Spleen (tissue), 11 donors: Measurements from ENCODE around the gene SACS. TPM values are rescaled to one million over a fixed set of nuclear protein-coding genes. Genes with fewer than 3 reads are reported as not detected.

Source experiments
- DNase-seq: peaks from one replicate; pipeline ENCODE4 v3.0.0-alpha.2; 2020
- H3K27ac ChIP-seq, 8 donors: fragments of 200-600 bp; sonication (generic) in 7 of 8; 1 replicate in 4 of 8; 2 replicates in 4 of 8; pipeline versions ENCODE4 v1.5.0 to v1.8.0; 2016 to 2021; ENCODE audit warnings: inconsistent platforms in 4 of 8, mild to moderate bottlenecking in 4 of 8, moderate library complexity in 1 of 8
- H3K27me3 ChIP-seq, 7 donors: fragments of 200-600 bp; sonication (generic) in 6 of 7; replicated peaks in 1 of 7; 1 replicate in 4 of 7; 2 replicates in 3 of 7; pipeline versions ENCODE4 v1.5.0 to v1.8.0; 2016 to 2021; ENCODE audit warnings: inconsistent platforms in 3 of 7, mild to moderate bottlenecking in 1 of 7
- H3K36me3 ChIP-seq, 6 donors: fragments of 200-600 bp; sonication (generic) in 5 of 6; 1 replicate in 4 of 6; 2 replicates in 2 of 6; pipeline versions ENCODE4 v1.5.0 to v1.8.0; 2016 to 2021; ENCODE audit warnings: inconsistent platforms in 2 of 6
- H3K4me1 ChIP-seq, 6 donors: fragments of 200-600 bp; sonication (generic) in 5 of 6; 1 replicate in 3 of 6; 2 replicates in 3 of 6; pipeline versions ENCODE4 v1.5.0 to v1.8.0; 2016 to 2021; ENCODE audit warnings: inconsistent platforms in 3 of 6
- H3K4me3 ChIP-seq, 8 donors: fragments of 200-600 bp; sonication (generic) in 7 of 8; 1 replicate in 4 of 8; 2 replicates in 4 of 8; pipeline versions ENCODE4 v1.5.0 to v1.8.0; 2016 to 2021; ENCODE audit warnings: inconsistent platforms in 4 of 8, mild to moderate bottlenecking in 4 of 8, moderate library complexity in 2 of 8
- H3K9me3 ChIP-seq, 8 donors: fragments of 200-600 bp; sonication (generic) in 7 of 8; 1 replicate in 4 of 8; 2 replicates in 4 of 8; pipeline versions ENCODE4 v1.5.0 to v1.8.0; 2016 to 2021; ENCODE audit warnings: inconsistent platforms in 4 of 8
- POLR2A ChIP-seq, 3 donors: fragments of 450-650 bp; IDR thresholded peaks; one replicate each; pipeline ENCODE4 v1.5.1; 2017; ENCODE audit warnings: antibody characterized with exemption in 3 of 3, mild to moderate bottlenecking in 1 of 3
- POLR2AphosphoS5 ChIP-seq, 3 donors: sonication (generic); formaldehyde crosslinking; IDR thresholded peaks; one replicate each; pipeline ENCODE4 v1.5.1; 2017; ENCODE audit warnings: antibody characterized with exemption in 3 of 3
- WGBS, 5 donors: extraction: QIAGEN DNeasy Blood & Tissue Kit in 3 of 5; methylation state at CpG; one replicate each; pipeline versions ENCODE4 v1.1.5 to v1.1.7; 2013 to 2018; 5-methylcytosine and 5-hydroxymethylcytosine counted together
- intact Hi-C: fragments of 100-400 bp; cut with DNase I; formaldehyde crosslinking; loops from one replicate; pipeline ENCODE4 v1.15.0; 2023; ENCODE audit warnings: low total_unique reads
- polyA plus RNA-seq, 3 donors: library from polyadenylated mRNA; stranded (reverse); fragments of 200-250 nt; gene quantifications; one replicate each; pipeline ENCODE4 v1.2.1, GENCODE V29; 2013
- total RNA-seq, 7 donors: library from RNA; depleted of rRNA in 3 of 7; stranded (reverse); fragments of >200 nt in 3 of 7; fragmentation: NEBNext Ultra II Directional in 4 of 7; extraction: Animal tissue kit (Norgen Biotek cat#: 25700) in 4 of 7; gene quantifications; one replicate each; pipeline versions ENCODE4 v1.1.0 to v1.2.1, GENCODE V29; 2016 to 2021
- TF ChIP-seq, protein P1 (sequence below), 11 experiments: fragments of 200-600 bp in 7 of 11; fragments of 450-650 bp in 4 of 11; sonication (generic) in 4 of 11; IDR thresholded peaks in 8 of 11; conservative IDR thresholded peaks in 3 of 11; 1 replicate in 7 of 11; 2 replicates in 4 of 11; pipeline versions ENCODE4 v1.4.0 to v1.8.0; 2016 to 2021; ENCODE audit warnings: antibody characterized with exemption in 11 of 11, inconsistent platforms in 4 of 11, mild to moderate bottlenecking in 1 of 11
- donor health status: healthy with polysubstance abuse.
- donor health status: DM: no; HTN: no; CAD: no; lungs with moderate emphysema.
- donor health status: DM: no; HTN: no; CAD: no.
- donor health status: Bipolar disorder and iron deficiency.
- donor health status: healthy.
- donor health status: DM: no; HTN: no; CAD: no.
- donor health status: DM: yes; HTN: yes; CAD: no.

Gene SACS
- total and polyA plus RNA-seq, 10 donors: 4.6 to 34.4 (median 23.1) TPM

DNA sequence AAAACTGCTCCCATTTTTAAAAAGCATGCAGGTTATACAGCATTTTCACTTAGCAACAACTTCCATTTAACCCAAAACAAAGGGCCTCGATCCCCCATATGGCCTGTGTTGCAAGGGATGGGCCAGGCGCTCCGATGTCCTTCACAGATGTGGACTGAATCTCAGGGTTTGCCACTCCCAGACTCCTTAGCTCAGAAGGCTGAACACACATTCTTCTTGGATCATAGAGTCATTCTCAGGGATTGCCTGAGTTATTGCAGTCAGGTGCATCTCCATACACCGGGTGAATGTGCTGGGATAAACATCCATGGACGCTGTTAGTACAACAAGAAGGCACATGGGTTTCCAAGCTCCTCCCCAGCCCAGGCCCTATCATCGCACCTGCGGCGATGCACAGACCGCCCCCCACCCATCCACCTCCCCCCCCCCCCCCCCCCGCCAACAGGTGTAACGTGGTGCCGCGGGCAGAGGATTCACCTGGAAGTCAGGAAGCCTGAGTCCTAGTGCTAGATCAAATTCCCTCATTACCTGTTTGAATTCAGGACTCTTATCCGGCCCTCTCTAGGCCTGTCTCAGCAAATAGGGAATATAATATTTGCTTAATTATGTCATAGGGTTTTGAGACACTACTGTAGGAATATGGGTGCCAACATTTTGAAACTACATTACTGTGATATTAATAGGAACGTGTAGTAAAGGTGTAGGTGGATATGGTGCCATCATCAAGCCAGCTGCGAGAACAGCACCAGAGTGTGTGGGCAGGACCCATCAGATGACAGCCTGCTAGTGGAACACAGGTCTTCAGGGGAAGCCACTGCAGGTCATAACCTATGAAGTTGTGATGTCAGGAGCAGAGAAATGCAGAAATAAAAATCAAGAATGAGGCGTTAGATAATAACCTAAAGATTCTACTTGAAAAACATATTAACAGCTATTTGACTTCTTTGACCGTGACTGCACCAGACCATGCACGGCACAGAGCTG, 110.9 kb downstream of the SACS start:
- WGBS, 5 donors: 81 to 95% (median 90%) methylated on average over 16 to 19 of the region's 19 CpGs
- H3K4me3 ChIP-seq: no peak overlapping the region
- H3K36me3 ChIP-seq: no peaks in the 10 kb centered on the region
- H3K9me3 ChIP-seq: no peaks in the 10 kb centered on the region
- intact Hi-C loops: no loop called here
- peak overlapping the region in 1 of 8 donors; percentile 74 for H3K27ac ChIP-seq
- DNase-seq: no peak
- H3K4me1 ChIP-seq: peaks cover 0 to 33% (median 20%) of the 10 kb centered on the region in 6 donors
- no peaks in the 10 kb centered on the region for H3K27me3 ChIP-seq
- TF ChIP-seq POLR2A (IDR thresholded peaks at IDR 0.05) (no peak), POLR2AphosphoS5 (IDR thresholded peaks at IDR 0.05) (no peak)
- TF ChIP-seq, protein P1, sequence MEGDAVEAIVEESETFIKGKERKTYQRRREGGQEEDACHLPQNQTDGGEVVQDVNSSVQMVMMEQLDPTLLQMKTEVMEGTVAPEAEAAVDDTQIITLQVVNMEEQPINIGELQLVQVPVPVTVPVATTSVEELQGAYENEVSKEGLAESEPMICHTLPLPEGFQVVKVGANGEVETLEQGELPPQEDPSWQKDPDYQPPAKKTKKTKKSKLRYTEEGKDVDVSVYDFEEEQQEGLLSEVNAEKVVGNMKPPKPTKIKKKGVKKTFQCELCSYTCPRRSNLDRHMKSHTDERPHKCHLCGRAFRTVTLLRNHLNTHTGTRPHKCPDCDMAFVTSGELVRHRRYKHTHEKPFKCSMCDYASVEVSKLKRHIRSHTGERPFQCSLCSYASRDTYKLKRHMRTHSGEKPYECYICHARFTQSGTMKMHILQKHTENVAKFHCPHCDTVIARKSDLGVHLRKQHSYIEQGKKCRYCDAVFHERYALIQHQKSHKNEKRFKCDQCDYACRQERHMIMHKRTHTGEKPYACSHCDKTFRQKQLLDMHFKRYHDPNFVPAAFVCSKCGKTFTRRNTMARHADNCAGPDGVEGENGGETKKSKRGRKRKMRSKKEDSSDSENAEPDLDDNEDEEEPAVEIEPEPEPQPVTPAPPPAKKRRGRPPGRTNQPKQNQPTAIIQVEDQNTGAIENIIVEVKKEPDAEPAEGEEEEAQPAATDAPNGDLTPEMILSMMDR (IDR thresholded peaks at IDR 0.05 in 8 of 11, conservative IDR thresholded peaks at IDR 0.05 in 3 of 11): no peak

DNA sequence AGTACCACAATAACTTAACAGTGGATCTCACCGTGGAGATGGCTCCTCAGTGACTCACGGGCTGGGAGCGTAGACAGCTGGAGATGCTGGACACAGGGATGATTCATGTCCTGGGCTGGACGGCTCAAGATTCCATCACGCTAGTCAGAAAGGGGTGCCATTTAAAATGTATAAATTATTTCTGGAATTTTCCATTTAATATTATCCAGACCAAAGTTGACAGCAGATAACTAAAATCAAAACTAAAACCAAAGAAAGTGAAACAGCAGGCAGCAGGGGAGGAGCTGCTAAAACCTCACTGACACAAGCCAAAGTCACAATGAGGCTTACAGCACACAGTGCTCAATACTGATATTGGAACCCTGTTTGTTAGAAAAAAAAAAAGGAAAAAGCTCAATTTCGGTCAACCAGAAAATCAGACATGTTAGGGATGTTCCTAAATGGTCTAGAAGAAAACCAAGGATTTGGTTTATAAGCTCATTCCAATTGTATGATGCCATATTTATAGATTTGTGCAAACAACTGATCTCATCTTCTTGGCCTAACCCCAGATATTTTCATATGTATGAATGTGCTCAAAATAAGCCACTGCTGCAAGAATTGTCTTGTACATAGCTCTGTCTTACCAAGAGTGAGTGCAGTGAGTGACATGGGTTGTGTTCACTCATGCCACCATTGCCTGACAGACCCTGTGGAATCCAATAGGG, 111.8 kb downstream of the SACS start:
- H3K27ac ChIP-seq: peak overlapping the region in 7 of 8 donors; percentile 29 to 74 (median 64)
- WGBS, 5 donors: 59 to 72% (median 64%) methylated on average over 6 of the region's 6 CpGs
- DNase-seq: no peak
- intact Hi-C loops: no loop called here
- TF ChIP-seq POLR2A (IDR thresholded peaks at IDR 0.05) (no peak), POLR2AphosphoS5 (IDR thresholded peaks at IDR 0.05) (no peak)
- TF ChIP-seq, protein P1 (IDR thresholded peaks at IDR 0.05 in 8 of 11, conservative IDR thresholded peaks at IDR 0.05 in 3 of 11): no peak
- H3K36me3 ChIP-seq: no peaks in the 10 kb centered on the region
- H3K9me3 ChIP-seq: no peaks in the 10 kb centered on the region
- H3K27me3 ChIP-seq: no peaks in the 10 kb centered on the region
- peak overlapping the region in 7 of 8 donors; percentile 5 to 66 (median 24) for H3K4me3 ChIP-seq
- H3K4me1 ChIP-seq: peaks cover 0 to 33% (median 20%) of the 10 kb centered on the region in 6 donors

DNA sequence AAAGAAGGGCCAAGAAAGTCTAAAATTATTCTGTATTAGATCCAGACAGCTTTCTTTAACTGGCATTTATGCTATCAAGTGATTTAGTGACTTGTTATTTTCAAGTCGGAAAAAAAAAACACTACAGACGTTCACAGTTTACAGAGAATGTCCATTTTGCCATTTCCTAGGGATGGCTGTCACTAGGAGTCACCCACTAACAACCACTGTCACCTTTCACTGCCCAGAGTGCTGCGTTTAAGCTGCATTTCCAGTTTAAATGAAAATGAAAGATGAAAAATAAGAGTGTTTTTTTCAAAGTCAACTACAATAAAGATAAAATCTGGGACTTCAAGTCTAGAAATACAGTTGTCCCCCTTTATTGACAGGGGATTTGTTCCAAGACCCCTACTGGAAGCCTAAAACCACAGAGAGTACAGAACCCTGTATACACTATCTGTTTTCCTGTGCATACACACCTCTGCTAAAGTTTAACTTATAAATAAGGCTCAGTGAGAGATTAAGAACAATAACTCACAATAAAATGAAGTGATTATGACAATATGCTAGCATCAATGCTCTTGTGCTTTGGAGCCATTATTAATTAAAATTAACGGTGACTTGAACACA, 112.5 kb downstream of the SACS start:
- Histone ChIP-seq H3K27me3 (no peaks in the 10 kb centered on the region), H3K36me3 (no peaks in the 10 kb centered on the region), H3K27ac (peak overlapping the region in 7 of 8 donors; percentile 29 to 74 (median 64)), H3K4me1 (peaks cover 0 to 33% (median 20%) of the 10 kb centered on the region in 6 donors), H3K4me3 (peak overlapping the region in 7 of 8 donors; percentile 5 to 66 (median 24)), H3K9me3 (no peaks in the 10 kb centered on the region)
- 59 to 72% (median 64%) methylated on average over 4 of the region's 4 CpGs for WGBS, 5 donors
- intact Hi-C loops: no loop called here
- DNase-seq: no peak
- TF ChIP-seq POLR2A (IDR thresholded peaks at IDR 0.05) (no peak), POLR2AphosphoS5 (IDR thresholded peaks at IDR 0.05) (no peak)
- TF ChIP-seq, protein P1 (IDR thresholded peaks at IDR 0.05 in 8 of 11, conservative IDR thresholded peaks at IDR 0.05 in 3 of 11): no peak
